ENCODE measurements around the gene WFIKKN2. TPM values are rescaled to one million over a fixed set of nuclear protein-coding genes. Genes with fewer than 3 reads are reported as not detected.

The WFIKKN2 gene
- polyA plus RNA-seq, 1 donor (not counting 4 experiments of a cell fraction or from before 2014, with no cell fraction given): not detected

DNA sequence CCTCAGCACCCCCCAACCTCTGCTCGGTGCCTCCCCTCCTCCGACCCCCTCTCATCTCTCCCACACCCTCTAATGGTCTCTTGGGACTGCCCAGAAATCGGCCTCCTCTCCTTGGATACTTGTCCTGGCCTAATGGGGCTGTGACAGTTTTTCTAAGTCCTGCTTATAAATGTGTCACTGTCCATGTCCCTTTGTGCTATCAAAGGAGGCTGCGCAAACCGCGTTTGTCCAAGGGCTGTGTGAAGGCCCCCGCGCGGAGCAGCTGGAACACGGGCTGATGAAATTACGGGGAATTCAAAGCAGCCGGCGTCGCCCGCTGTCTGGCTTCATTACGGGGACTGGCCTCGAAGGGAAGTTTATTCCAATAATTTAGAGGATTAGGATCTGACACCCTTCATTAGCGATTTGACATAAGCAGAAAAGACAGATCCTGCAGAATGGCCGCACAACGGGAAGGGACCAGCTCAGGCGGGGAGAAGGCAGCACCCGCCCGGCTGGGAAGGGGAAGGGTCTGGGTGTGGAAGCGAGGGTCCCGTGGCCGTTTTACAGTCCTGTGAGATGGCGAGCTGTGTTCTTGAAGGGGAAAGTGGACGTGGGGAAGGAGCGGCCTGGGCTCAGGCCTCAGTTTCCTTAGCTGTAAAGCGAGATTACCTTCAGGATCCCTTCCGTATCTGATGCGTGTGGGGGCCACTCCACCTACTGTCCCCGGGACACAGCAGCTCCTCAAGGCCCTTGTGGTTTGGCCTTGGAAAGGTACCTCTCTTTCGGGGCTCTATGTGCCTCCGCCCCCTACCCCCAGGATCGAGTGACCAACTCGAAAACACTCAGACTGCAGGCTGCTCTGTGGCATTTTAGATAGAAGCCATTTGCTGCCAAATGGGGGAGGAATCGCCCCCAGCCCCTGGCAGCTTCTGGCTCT is 1.6 kb upstream of the WFIKKN2 start:
- DNase-seq (ENCODE audit: low read depth, low spot score) (no peak), FAIRE-seq (no peak)
- Histone ChIP-seq H3K9me1 (ENCODE audit: control insufficient read depth, extremely low read depth, insufficient read depth, low read length) (no peaks in the 10 kb centered on the region), H3K9me3 (ENCODE audit: control insufficient read depth, low read depth, low read length) (no peaks in the 10 kb centered on the region), H3K27me3 (ENCODE audit: control insufficient read depth, extremely low read depth, insufficient read depth, low read length) (peaks cover 13% of the 10 kb centered on the region), H4K20me1 (ENCODE audit: control insufficient read depth, extremely low read depth, insufficient read depth, low read length) (no peaks in the 10 kb centered on the region), H3K4me1 (ENCODE audit: control insufficient read depth, extremely low read depth, insufficient read depth, low read length) (peaks cover 5% of the 10 kb centered on the region), H3K27ac (ENCODE audit: control insufficient read depth, insufficient read depth, low read length) (no peak overlapping the region), H3K4me3 (ENCODE audit: control insufficient read depth in 2 of 3, extremely low read depth in 1 of 3, insufficient read depth in 2 of 3, low read depth in 1 of 3, low read length in 3 of 3) (no peak overlapping the region), H3K9ac (ENCODE audit: control insufficient read depth, extremely low read depth, insufficient read depth, low read length) (no peak overlapping the region), H3K79me2 (ENCODE audit: control insufficient read depth, insufficient read depth, low read length) (no peaks in the 10 kb centered on the region), H3K4me2 (ENCODE audit: control insufficient read depth, extremely low read depth, insufficient read depth, low read depth, low read length) (no peak overlapping the region), H3K36me3 (ENCODE audit: control insufficient read depth in 2 of 2, extremely low read depth in 1 of 2, insufficient read depth in 2 of 2, low read length in 2 of 2) (no peaks in the 10 kb centered on the region), H2AFZ (ENCODE audit: control insufficient read depth, low read length) (no peak overlapping the region)
- dilution Hi-C loops (cut with MboI; ENCODE audit: extremely low pct_ligation_motif_present, low sequenced_read_pairs): no loop called here
- TF ChIP-seq, protein P1, sequence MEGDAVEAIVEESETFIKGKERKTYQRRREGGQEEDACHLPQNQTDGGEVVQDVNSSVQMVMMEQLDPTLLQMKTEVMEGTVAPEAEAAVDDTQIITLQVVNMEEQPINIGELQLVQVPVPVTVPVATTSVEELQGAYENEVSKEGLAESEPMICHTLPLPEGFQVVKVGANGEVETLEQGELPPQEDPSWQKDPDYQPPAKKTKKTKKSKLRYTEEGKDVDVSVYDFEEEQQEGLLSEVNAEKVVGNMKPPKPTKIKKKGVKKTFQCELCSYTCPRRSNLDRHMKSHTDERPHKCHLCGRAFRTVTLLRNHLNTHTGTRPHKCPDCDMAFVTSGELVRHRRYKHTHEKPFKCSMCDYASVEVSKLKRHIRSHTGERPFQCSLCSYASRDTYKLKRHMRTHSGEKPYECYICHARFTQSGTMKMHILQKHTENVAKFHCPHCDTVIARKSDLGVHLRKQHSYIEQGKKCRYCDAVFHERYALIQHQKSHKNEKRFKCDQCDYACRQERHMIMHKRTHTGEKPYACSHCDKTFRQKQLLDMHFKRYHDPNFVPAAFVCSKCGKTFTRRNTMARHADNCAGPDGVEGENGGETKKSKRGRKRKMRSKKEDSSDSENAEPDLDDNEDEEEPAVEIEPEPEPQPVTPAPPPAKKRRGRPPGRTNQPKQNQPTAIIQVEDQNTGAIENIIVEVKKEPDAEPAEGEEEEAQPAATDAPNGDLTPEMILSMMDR (optimal IDR thresholded peaks at IDR 0.05 in 1 of 3, IDR thresholded peaks at IDR 0.05 in 1 of 3, conservative IDR thresholded peaks at IDR 0.05 in 1 of 3; ENCODE audit: extremely low read depth in 1 of 3, insufficient read depth in 2 of 3, low read length in 3 of 3): no peak
- TF ChIP-seq EZH2 (IDR thresholded peaks at IDR 0.05; ENCODE audit: low read length): no peak

DNA sequence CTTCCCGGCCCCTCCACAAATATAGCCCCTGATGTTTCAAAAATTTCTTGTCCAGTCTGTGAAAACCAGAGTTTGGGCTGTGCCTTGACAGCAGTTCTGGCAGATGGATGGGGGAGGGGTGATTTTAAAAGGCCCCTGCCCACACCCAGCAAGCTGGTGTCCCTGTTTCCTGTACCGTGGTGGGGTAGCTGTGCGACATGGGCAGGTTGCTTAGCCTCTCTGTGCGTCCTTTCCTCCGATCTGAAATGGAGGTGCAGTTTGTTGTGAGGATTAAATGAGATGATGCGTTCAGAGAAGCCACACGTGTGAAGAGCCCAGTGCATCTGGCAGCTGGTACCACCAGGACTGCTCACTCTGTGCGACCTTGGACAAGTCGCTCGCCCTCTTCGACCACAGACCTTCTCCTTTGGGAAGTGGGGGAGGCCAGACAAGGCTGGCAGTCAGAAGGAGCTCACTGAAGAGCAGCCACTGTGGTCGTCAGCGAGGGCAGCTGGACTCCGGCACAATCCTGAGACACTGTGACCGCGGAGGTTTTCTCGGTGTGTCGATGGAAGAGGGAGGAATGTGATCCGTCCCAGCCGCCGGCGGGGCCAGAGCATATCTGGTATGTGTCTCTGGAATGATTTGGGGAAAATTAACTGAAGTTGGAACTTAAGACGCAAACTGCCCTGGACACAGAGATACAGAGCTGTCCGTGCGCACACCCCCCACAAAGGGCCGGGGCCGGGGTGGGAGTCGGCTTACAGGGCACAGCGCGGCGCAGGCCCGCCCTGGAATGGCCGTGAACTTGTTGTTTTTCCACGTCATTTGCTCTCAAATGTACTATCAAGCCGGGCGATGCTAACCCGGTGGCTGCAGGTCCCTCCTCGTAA is 721 bp upstream of the WFIKKN2 start:
- H3K27me3 ChIP-seq (ENCODE audit: control insufficient read depth, extremely low read depth, insufficient read depth, low read length): peaks cover 13% of the 10 kb centered on the region
- H3K9me1 ChIP-seq (ENCODE audit: control insufficient read depth, extremely low read depth, insufficient read depth, low read length): no peaks in the 10 kb centered on the region
- FAIRE-seq (no peak), DNase-seq (ENCODE audit: low read depth, low spot score) (no peak)
- no peak overlapping the region for H3K27ac ChIP-seq (ENCODE audit: control insufficient read depth, insufficient read depth, low read length)
- dilution Hi-C loops (cut with MboI; ENCODE audit: extremely low pct_ligation_motif_present, low sequenced_read_pairs): no loop called here
- H4K20me1 ChIP-seq (ENCODE audit: control insufficient read depth, extremely low read depth, insufficient read depth, low read length): no peaks in the 10 kb centered on the region
- no peak overlapping the region for H3K9ac ChIP-seq (ENCODE audit: control insufficient read depth, extremely low read depth, insufficient read depth, low read length)
- no peak overlapping the region for H2AFZ ChIP-seq (ENCODE audit: control insufficient read depth, low read length)
- no peak overlapping the region for H3K4me2 ChIP-seq (ENCODE audit: control insufficient read depth, extremely low read depth, insufficient read depth, low read depth, low read length)
- no peaks in the 10 kb centered on the region for H3K79me2 ChIP-seq (ENCODE audit: control insufficient read depth, insufficient read depth, low read length)
- H3K9me3 ChIP-seq (ENCODE audit: control insufficient read depth, low read depth, low read length): no peaks in the 10 kb centered on the region
- H3K4me3 ChIP-seq (ENCODE audit: control insufficient read depth in 2 of 3, extremely low read depth in 1 of 3, insufficient read depth in 2 of 3, low read depth in 1 of 3, low read length in 3 of 3): no peak overlapping the region
- no peaks in the 10 kb centered on the region for H3K36me3 ChIP-seq (ENCODE audit: control insufficient read depth in 2 of 2, extremely low read depth in 1 of 2, insufficient read depth in 2 of 2, low read length in 2 of 2)
- peaks cover 5% of the 10 kb centered on the region for H3K4me1 ChIP-seq (ENCODE audit: control insufficient read depth, extremely low read depth, insufficient read depth, low read length)
- TF ChIP-seq, protein P1 (optimal IDR thresholded peaks at IDR 0.05 in 1 of 3, IDR thresholded peaks at IDR 0.05 in 1 of 3, conservative IDR thresholded peaks at IDR 0.05 in 1 of 3; ENCODE audit: extremely low read depth in 1 of 3, insufficient read depth in 2 of 3, low read length in 3 of 3): no peak

Measured in keratinocyte (primary cell).